Immature natural killer cell (primary cell): Measurements from ENCODE around the gene CEP44. TPM values are rescaled to one million over a fixed set of nuclear protein-coding genes. Genes with fewer than 3 reads are reported as not detected.

ENCODE experiments used
- DNase-seq, 3 donors: peaks; one replicate each; pipeline ENCODE4 v3.0.0; 2022; ENCODE audit warnings: mixed read lengths in 1 of 3
- H3K27ac Mint-ChIP-seq, 6 donors: one replicate each; pipeline ENCODE4 v1.8.0; 2020; ENCODE audit warnings: mixed read lengths in 6 of 6, mild to moderate bottlenecking in 5 of 6, inconsistent platforms in 4 of 6, moderate library complexity in 3 of 6
- H3K27me3 Mint-ChIP-seq, 3 donors: one replicate each; pipeline ENCODE4 v1.8.0; 2020 to 2021; ENCODE audit warnings: low read depth in 3 of 3, mild to moderate bottlenecking in 3 of 3, mixed read lengths in 3 of 3, moderate library complexity in 3 of 3, inconsistent platforms in 1 of 3
- H3K36me3 Mint-ChIP-seq, 3 donors: one replicate each; pipeline ENCODE4 v1.8.0; 2020; ENCODE audit warnings: mixed read lengths in 3 of 3, inconsistent platforms in 2 of 3, mild to moderate bottlenecking in 2 of 3
- H3K4me1 Mint-ChIP-seq, 2 donors: one replicate each; pipeline ENCODE4 v1.8.0; 2020; ENCODE audit warnings: inconsistent platforms in 2 of 2, mild to moderate bottlenecking in 2 of 2, mixed read lengths in 2 of 2, moderate library complexity in 1 of 2
- H3K4me3 Mint-ChIP-seq, 5 donors: one replicate each; pipeline ENCODE4 v1.8.0; 2020; ENCODE audit warnings: mild to moderate bottlenecking in 5 of 5, mixed read lengths in 5 of 5, inconsistent platforms in 3 of 5, moderate library complexity in 3 of 5
- H3K9me3 Mint-ChIP-seq, 6 donors: one replicate each; pipeline ENCODE4 v1.8.0; 2020; ENCODE audit warnings: mild to moderate bottlenecking in 6 of 6, mixed read lengths in 6 of 6, inconsistent platforms in 4 of 6, moderate library complexity in 3 of 6
- polyA plus RNA-seq, 3 donors: library from polyadenylated mRNA; unstranded; fragments of 300-500 nt; fragmentation: Illumina TruSeq; gene quantifications; one replicate each; pipeline ENCODE4 v1.2.3, GENCODE V29; 2021

Gene CEP44
- polyA plus RNA-seq, 3 donors from 2014 or later: 3.8 to 6.2 (median 4.8) TPM

DNA sequence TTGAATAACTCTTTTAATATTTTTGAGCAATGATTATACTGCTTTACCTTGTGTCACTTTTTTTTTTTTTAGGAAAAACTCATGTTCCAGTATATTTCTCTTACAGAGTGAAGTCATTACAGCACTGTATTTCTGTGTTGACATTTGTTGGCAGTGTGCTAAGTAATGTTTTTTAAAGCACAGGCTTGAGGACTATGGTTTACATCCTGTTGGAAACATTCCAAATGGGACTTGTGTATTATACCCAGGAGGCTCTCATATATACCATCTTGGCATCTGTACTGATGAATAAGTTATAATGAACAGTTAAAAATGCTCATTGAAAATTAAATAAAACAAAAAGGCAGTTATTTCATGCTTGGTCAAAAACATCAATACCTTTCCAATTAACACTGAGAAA, 33.8 kb downstream of the CEP44 start:
- Mint-ChIP-seq H3K27me3 (peaks cover 0 to 1% (median 0%) of the 10 kb centered on the region in 3 donors), H3K4me3 (no peak overlapping the region), H3K4me1 (peaks cover 10 to 12% of the 10 kb centered on the region in 2 donors), H3K27ac (no peak overlapping the region), H3K9me3 (no peaks in the 10 kb centered on the region), H3K36me3 (peaks cover 0 to 13% (median 2%) of the 10 kb centered on the region in 3 donors)
- DNase-seq: no peak

DNA sequence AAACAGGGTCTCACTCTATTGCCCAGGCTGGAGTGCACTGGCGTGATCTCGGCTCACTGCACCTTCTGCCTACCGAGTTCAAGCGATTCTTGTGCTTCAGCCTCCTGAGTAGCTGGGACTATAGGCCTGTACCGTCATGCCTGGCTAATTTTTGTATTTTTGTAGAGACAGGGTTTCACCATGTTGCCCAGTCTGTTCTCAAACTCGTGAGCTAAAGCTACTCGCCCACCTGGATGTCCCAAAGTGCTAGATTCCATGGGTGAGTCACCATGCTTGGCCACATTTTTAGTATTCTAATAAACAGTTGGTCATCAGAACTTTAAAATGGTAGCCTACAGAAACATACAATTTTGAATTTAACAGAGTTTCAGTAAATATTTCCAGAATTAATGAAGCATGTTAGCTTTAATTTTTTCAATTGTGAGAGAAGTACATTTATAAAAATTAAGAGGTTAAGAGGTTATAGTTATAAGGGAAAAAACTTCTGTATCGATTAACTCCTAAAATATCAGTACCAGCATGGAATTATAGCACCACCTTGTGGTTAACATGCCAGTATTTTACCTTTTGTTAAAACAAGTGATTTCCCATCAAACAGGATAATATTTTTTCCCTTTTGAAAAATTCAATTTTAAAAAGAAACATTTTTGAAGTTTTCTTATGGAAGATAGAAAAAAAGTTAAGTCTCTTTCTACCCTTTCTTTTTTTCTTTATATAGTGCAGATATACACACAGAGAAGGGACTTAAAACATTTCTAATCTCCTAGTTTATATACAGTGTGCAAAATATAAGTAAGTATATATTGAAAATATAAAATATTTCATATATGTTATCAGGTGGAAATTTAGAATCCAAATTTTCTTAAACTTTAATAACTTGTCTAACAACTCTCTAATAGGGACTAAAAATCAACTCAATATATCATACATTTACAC, 35.4 kb downstream of the CEP44 start:
- no peak overlapping the region for H3K27ac Mint-ChIP-seq
- H3K4me1 Mint-ChIP-seq: no peaks in the 10 kb centered on the region

DNA sequence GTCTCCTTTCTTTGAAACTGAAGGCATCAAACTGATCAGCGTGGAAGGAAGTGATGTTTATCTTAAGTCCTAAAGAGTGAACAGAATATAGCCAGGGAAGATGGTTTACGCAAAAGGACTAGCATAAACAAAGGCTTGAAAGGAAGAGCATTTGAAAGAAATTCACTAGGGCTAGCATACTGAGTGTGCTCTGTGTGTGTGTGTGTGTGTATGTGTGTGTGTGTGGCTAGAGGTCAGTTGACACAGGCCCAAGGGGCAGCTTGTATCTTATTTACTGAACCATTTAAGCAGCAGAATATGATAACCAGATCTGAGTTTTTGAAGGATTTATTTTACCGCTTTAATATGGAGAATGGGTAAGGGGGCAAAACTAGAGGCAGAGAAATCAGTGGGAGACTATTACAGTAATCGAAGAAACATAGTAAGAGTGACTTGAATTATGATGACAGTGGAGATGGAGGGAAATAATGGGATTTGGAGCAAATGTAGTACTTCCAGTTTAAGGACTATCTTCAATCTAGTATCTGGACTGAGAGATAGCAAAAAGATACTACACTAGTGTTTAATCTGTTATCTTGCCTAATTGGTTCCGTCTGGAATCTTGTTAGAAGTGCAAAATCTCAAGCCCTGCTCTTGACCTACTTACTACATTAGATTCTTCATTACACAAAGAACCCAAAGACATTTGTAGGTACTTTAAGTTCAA, 36.9 kb downstream of the CEP44 start:
- no peak overlapping the region for H3K27ac Mint-ChIP-seq
- peaks cover 0 to 5% (median 0%) of the 10 kb centered on the region in 3 donors for H3K36me3 Mint-ChIP-seq

More for the DNA sequence above, 35.4 kb downstream of the CEP44 start:
- peak; percentile 5 to 24 (median 9) for DNase-seq
- Mint-ChIP-seq H3K27me3 (no peaks in the 10 kb centered on the region), H3K4me3 (no peak overlapping the region), H3K36me3 (peaks cover 0 to 5% (median 0%) of the 10 kb centered on the region in 3 donors), H3K9me3 (no peaks in the 10 kb centered on the region)

DNA sequence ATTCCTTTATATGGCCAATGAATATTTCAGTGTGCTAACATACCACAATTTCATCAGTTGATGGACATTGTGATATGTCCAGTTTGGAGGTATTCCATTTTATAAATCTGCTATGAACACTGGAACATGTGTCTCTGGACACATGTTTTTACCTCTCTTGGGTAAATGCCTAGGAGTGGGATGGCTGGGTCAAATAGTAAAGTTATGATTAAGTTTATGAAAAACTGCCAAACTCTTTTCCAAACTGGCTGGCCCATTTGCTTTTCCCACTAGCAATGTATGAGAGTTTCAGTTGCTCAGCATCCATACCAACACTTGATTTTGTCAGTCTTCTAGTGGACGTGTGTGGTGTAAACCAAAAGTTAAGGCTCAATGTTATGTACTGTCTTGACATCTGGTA, 40.5 kb downstream of the CEP44 start:
- H3K9me3 Mint-ChIP-seq: no peaks in the 10 kb centered on the region
- H3K27ac Mint-ChIP-seq: no peak overlapping the region
- no peak for DNase-seq

More for the DNA sequence above, 36.9 kb downstream of the CEP44 start:
- DNase-seq: no peak
- H3K9me3 Mint-ChIP-seq: no peaks in the 10 kb centered on the region
- H3K27me3 Mint-ChIP-seq: no peaks in the 10 kb centered on the region
- no peak overlapping the region for H3K4me3 Mint-ChIP-seq
- no peaks in the 10 kb centered on the region for H3K4me1 Mint-ChIP-seq

DNA sequence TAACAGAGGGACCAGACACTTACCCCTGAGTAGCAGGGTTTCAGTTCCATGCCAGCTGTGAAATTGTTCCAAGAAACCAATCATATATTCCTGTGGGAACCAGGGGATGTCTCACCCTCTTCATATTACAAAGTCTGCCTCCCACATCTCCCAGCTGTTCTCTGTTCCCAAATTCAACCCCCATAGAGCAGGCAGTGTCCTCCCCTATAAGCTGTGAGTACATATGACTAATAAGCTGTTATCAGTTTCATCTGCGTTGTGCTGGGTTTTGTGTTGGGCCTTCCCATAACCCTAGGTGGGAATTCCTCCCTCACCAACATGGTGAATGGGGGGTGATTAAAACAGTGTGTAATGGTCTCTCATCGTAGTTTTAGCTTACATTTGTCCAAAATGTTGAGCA, 41.0 kb downstream of the CEP44 start:
- DNase-seq: no peak
- no peak overlapping the region for H3K4me3 Mint-ChIP-seq
- no peaks in the 10 kb centered on the region for H3K4me1 Mint-ChIP-seq
- no peaks in the 10 kb centered on the region for H3K9me3 Mint-ChIP-seq
- peak overlapping the region in 1 of 6 donors; percentile 17 for H3K27ac Mint-ChIP-seq
- H3K36me3 Mint-ChIP-seq: no peaks in the 10 kb centered on the region
- H3K27me3 Mint-ChIP-seq: no peaks in the 10 kb centered on the region

More for the DNA sequence above, 40.5 kb downstream of the CEP44 start:
- Mint-ChIP-seq H3K27me3 (no peaks in the 10 kb centered on the region), H3K4me1 (no peaks in the 10 kb centered on the region), H3K4me3 (no peak overlapping the region), H3K36me3 (no peaks in the 10 kb centered on the region)

DNA sequence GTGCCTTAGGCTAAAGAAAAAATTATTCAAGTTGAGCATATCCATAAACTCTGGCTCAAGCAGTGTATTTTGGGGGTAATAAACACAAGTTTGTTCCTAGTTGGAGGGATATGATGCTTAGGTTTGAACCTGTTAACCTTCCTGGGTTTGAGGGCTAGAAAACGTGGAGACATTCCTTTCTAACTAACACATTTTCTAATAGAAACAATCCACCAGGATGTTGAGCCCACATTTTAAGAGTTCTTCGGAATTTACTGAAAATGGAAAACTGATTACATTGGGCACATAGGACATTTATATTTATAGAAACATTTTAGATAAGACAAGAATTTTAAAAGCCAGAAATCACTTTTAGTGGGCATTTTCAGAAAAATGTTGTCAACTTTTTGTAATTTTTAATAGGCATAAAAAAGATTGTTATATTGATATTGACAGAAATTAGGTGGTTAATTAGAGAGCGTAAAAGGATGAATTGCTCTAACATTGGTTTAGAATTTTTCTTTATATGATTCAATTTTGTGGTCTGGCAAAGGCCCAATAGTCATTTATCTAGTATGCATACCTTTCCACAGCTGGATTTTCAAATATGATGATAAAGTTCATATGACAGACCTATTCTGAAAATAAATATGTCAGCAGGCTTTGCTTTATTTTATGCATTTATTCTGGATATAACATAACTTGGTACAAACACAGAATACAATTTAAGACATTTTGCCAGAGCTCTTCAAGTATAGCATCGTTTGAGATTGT, 49.2 kb downstream of the CEP44 start:
- Mint-ChIP-seq H3K4me1 (no peaks in the 10 kb centered on the region), H3K4me3 (no peak overlapping the region), H3K27ac (no peak overlapping the region), H3K36me3 (peaks cover 0 to 7% (median 5%) of the 10 kb centered on the region in 3 donors), H3K9me3 (no peaks in the 10 kb centered on the region), H3K27me3 (no peaks in the 10 kb centered on the region)
- no peak for DNase-seq

DNA sequence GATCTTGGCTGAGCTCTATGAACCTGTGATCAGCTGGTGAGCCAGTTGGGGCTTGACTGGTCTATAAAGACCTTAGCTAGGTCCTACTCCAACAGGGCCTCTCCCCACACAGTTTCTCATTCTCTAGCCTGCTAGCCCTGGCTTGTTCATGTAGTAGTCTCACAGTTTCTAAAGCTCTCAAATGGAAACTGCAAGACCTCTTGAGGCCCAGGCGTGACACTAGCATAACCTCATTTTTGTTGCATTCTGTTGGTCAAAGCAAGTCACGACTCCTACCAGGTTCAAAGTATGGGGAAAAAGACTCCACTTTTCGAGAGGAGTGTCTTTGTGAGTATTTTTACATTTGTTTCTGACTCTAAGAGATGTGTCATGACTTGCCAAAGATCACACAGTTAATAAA, 50.9 kb downstream of the CEP44 start:
- no peak overlapping the region for H3K27ac Mint-ChIP-seq
- DNase-seq: no peak
- H3K36me3 Mint-ChIP-seq: peaks cover 0 to 7% (median 5%) of the 10 kb centered on the region in 3 donors
- no peaks in the 10 kb centered on the region for H3K9me3 Mint-ChIP-seq
- H3K4me1 Mint-ChIP-seq: no peaks in the 10 kb centered on the region
- H3K27me3 Mint-ChIP-seq: no peaks in the 10 kb centered on the region
- H3K4me3 Mint-ChIP-seq: no peak overlapping the region

DNA sequence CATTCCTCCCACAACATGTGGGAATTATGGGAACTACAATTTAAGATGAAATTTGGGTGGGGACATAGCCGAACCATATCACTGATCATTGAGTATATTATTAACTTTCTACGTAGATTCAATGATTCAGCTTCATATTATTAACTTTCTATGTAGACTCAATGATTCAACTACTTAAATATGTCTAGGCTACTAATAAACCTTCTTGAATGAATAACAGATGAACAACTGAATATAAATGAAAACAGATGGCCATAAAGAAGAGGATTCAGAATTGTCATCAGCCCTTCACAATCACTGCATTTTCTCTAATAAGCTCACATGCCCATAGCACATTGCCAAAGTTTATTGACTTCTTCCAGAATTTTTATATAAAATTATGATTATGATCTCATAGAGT, 57.0 kb downstream of the CEP44 start:
- Mint-ChIP-seq H3K27ac (no peak overlapping the region), H3K4me1 (no peaks in the 10 kb centered on the region), H3K4me3 (no peak overlapping the region), H3K9me3 (peaks cover 0 to 4% (median 0%) of the 10 kb centered on the region in 6 donors), H3K27me3 (peaks cover 0 to 11% (median 2%) of the 10 kb centered on the region in 3 donors), H3K36me3 (no peaks in the 10 kb centered on the region)
- DNase-seq: no peak

DNA sequence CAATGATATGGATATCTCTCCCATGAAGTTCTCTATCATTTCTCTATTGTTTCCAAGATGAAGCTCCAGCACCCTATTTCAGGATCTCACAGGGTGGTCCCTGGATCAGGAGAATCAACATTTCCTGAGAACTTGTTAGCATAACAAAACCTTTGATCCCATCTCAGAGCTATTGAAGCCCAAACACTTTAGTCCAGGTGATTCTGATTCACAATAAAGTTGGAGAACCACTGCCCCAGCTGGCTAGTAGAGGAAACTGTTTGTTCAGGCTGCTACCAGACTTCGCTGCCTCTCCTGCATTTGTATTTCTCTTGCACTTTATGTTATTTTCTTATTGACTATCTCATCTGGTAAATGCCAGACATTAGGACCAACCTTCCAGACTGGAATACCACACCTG, 65.4 kb downstream of the CEP44 start:
- Mint-ChIP-seq H3K4me3 (no peak overlapping the region), H3K27ac (no peak overlapping the region), H3K27me3 (peaks cover 5 to 11% (median 7%) of the 10 kb centered on the region in 3 donors), H3K9me3 (peaks cover 0 to 13% (median 6%) of the 10 kb centered on the region in 6 donors), H3K4me1 (no peaks in the 10 kb centered on the region), H3K36me3 (no peaks in the 10 kb centered on the region)
- no peak for DNase-seq

DNA sequence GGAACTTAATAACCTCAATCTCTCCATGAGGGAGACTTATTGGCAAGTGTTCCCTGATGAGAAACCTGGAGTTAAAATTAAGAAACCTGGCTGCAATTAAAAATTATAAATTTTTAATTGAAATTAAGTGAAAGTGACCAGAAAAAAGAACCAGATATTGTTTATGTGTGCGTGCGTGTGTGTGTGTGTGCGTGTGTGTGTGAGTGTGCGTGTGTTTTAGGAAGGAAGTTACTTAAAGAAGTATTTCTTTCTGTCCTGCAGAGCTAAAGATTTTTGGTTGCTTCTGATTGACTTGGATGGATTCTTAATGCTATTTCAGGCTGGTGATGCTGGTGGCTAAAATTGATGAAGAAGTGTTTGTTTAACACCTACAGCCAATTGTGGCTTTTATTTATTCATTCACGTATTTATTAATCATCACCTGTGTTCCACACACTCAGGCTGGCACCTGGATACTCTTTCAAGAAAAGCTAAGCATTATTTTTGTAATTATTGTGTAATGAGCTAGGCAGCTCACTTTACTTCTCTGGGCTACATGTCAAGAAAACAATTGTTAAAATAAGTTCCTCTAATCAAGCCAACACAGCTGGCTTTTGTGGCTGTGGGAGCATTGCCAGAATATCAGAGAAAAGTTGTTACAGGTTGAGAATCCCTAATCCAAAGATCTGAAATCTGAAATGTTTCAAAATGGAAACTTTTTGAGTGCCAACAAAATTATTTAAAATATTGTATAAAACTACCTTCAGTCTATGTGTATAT, 68.5 kb downstream of the CEP44 start:
- H3K4me1 Mint-ChIP-seq: no peaks in the 10 kb centered on the region
- peaks cover 0 to 15% (median 2%) of the 10 kb centered on the region in 3 donors for H3K27me3 Mint-ChIP-seq
- no peak overlapping the region for H3K4me3 Mint-ChIP-seq
- no peak for DNase-seq
- H3K36me3 Mint-ChIP-seq: no peaks in the 10 kb centered on the region
- H3K9me3 Mint-ChIP-seq: peaks cover 0 to 8% (median 6%) of the 10 kb centered on the region in 6 donors
- H3K27ac Mint-ChIP-seq: no peak overlapping the region

DNA sequence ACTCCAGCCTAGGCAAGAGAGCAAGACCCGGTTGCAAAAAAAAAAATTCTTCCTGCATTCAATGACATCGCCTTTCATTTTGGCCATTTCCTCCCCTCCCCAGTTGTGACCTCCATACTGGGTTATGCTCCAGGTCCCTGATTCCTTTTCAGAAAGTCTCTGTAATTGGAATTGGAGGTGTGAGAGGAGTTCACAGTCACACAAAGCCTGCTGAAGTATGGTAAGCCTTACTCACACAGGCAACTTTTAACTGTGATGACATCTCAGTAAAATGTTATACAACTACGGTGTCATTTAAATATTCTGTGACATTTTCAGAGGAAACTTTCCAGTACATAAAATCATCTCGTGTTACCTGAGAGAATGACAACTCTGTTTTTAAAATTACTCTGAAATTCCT, 73.6 kb downstream of the CEP44 start:
- no peaks in the 10 kb centered on the region for H3K4me1 Mint-ChIP-seq
- peaks cover 2 to 9% (median 3%) of the 10 kb centered on the region in 3 donors for H3K27me3 Mint-ChIP-seq
- H3K27ac Mint-ChIP-seq: no peak overlapping the region
- no peaks in the 10 kb centered on the region for H3K36me3 Mint-ChIP-seq
- no peak for DNase-seq
- no peak overlapping the region for H3K4me3 Mint-ChIP-seq
- H3K9me3 Mint-ChIP-seq: peaks cover 0 to 2% (median 0%) of the 10 kb centered on the region in 6 donors

DNA sequence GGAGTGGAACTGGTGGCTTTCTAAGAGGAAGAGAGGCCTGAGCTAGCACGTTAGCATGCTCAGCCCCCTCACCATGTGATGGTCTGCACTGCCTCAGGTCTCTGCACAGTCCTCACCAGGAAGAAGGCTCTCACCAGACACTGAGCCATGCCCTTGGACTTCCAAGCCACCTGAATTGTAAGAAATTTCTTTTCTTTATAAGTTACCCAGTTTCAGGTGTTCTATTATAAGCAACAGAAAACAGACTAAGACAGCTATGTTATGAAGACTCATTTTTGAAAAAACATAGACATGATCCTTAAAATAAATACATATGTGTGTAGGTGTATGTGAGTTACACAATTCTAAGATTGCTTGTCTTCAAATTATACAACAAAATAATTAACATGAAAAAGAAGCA, 74.7 kb downstream of the CEP44 start:
- Mint-ChIP-seq H3K4me3 (no peak overlapping the region), H3K36me3 (no peaks in the 10 kb centered on the region), H3K9me3 (peaks cover 0 to 2% (median 0%) of the 10 kb centered on the region in 6 donors)

DNA sequence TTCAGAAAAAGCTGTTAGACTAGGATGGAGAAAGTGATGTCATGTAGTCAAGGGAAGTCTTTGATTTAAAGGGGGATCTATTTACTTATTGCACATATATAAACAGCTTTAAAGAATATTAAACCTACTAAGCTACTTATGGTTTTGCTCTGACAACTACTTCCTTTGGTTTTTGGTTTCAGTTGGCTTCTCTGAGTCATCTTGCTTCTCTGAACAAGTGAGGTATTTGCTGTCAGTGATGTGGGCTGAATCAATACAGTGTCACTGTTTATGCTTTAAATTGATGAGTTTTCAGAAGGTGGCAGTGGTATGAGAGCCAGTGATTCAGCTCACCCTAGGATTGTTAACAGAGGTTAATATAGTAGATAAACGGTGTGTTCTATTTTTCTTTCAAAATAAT, 75.1 kb downstream of the CEP44 start:
- Mint-ChIP-seq H3K4me3 (no peak overlapping the region), H3K9me3 (peaks cover 0 to 2% (median 0%) of the 10 kb centered on the region in 6 donors), H3K4me1 (no peaks in the 10 kb centered on the region), H3K36me3 (no peaks in the 10 kb centered on the region), H3K27me3 (peaks cover 2 to 9% (median 3%) of the 10 kb centered on the region in 3 donors), H3K27ac (no peak overlapping the region)
- peak in 1 of 3 donors; percentile 15 for DNase-seq

More for the DNA sequence above, 74.7 kb downstream of the CEP44 start:
- Mint-ChIP-seq H3K4me1 (no peaks in the 10 kb centered on the region), H3K27ac (no peak overlapping the region), H3K27me3 (peaks cover 2 to 9% (median 3%) of the 10 kb centered on the region in 3 donors)
- DNase-seq: no peak
